Endothelial cell of umbilical vein (primary cell): Measurements from ENCODE around the gene FOXK1. TPM values are rescaled to one million over a fixed set of nuclear protein-coding genes. Genes with fewer than 3 reads are reported as not detected.

ENCODE experiments used
- BruUV-seq: library from RNA; stranded (reverse); fragments of 400-500 nt; replicated peaks from 2 replicates; lab custom pipeline; 2021; lab: Mats Ljungman, UMichigan
- CTCF ChIA-PET: fragments of 300-600, 350-600 bp; sonication (Branson Sonifier 250); formaldehyde crosslinking; loops from one replicate; lab custom pipeline; 2021; ENCODE audit warnings: antibody characterized with exemption, inconsistent platforms; lab: Charles Lee
- POLR2A ChIA-PET: fragments of 300-600, 350-600 bp; sonication (Branson Sonifier 250); formaldehyde crosslinking; loops from one replicate; lab custom pipeline; 2021; ENCODE audit warnings: antibody characterized with exemption, inconsistent platforms; lab: Charles Lee
- DNase-seq: peaks from one replicate; pipeline ENCODE4 v3.0.0-alpha.2; 2011; ENCODE audit warnings: low read depth, low spot score
- FAIRE-seq: peaks from 2 replicates; lab custom pipeline; 2011; peaks lifted over from hg19 to GRCh38; lab: Jason Lieb, UNC
- H2AFZ ChIP-seq: 2 replicates; pipeline ENCODE4 v1.6.0; 2012; ENCODE audit warnings: low read depth, low read length, control low read depth, inconsistent platforms
- H3K27ac ChIP-seq: 2 replicates; pipeline ENCODE4 v1.5.1; 2011; ENCODE audit warnings: low read depth, mild to moderate bottlenecking, control low read depth, low read length, moderate library complexity; ENCODE audit not compliant: insufficient read depth
- H3K27me3 ChIP-seq, 2 experiments: 2 replicates each; pipeline versions ENCODE4 v1.6.0 to v1.6.1; 2011; ENCODE audit warnings: low read length in 2 of 2, mixed read lengths in 1 of 2; ENCODE audit not compliant: control insufficient read depth in 2 of 2, insufficient read depth in 2 of 2
- H3K36me3 ChIP-seq, 2 experiments: 2 replicates in 1 of 2; 3 replicates in 1 of 2; pipeline ENCODE4 v1.5.1; 2011; ENCODE audit warnings: low read length in 2 of 2, mild to moderate bottlenecking in 1 of 2, moderate library complexity in 1 of 2; ENCODE audit not compliant: control insufficient read depth in 2 of 2, insufficient read depth in 2 of 2; ENCODE audit errors: extremely low read depth in 1 of 2
- H3K4me1 ChIP-seq: 3 replicates; pipeline ENCODE4 v1.5.1; 2011; ENCODE audit warnings: mild to moderate bottlenecking, low read length; ENCODE audit not compliant: control insufficient read depth, insufficient read depth; ENCODE audit errors: extremely low read depth
- H3K4me2 ChIP-seq: 2 replicates; pipeline ENCODE4 v1.6.1; 2011; ENCODE audit warnings: low read length, control low read depth, mixed read lengths; ENCODE audit not compliant: insufficient read depth
- H3K4me3 ChIP-seq, 3 experiments: fragments of 200-600 bp in 1 of 3; sonication (generic), shearing (Covaris generic) in 1 of 3; replicated peaks in 1 of 3; 2 replicates each; pipeline ENCODE4 v1.5.1; 2011 to 2016; ENCODE audit warnings: control low read depth in 3 of 3, low read length in 3 of 3, mild to moderate bottlenecking in 2 of 3, inconsistent platforms in 1 of 3, low read depth in 1 of 3, moderate library complexity in 1 of 3; ENCODE audit not compliant: insufficient read depth in 1 of 3
- H3K79me2 ChIP-seq: 2 replicates; pipeline ENCODE4 v1.6.0; 2012; ENCODE audit warnings: low read length, inconsistent platforms; ENCODE audit not compliant: control insufficient read depth, insufficient read depth
- H3K9ac ChIP-seq: replicated peaks from 2 replicates; pipeline ENCODE3; 2011; ENCODE audit warnings: low read length, control low read depth; ENCODE audit not compliant: insufficient read depth; ENCODE audit errors: extremely low read depth
- H3K9me1 ChIP-seq: replicated peaks from 3 replicates; pipeline ENCODE4 v1.6.0; 2011; ENCODE audit warnings: mild to moderate bottlenecking, low read length; ENCODE audit not compliant: control insufficient read depth, insufficient read depth; ENCODE audit errors: extremely low read depth
- H3K9me3 ChIP-seq: replicated peaks from 2 replicates; pipeline ENCODE4 v1.5.1; 2012; ENCODE audit warnings: low read length, inconsistent platforms; ENCODE audit not compliant: control insufficient read depth, insufficient read depth
- H4K20me1 ChIP-seq: replicated peaks from 2 replicates; pipeline ENCODE3; 2011; ENCODE audit warnings: mild to moderate bottlenecking, low read length; ENCODE audit not compliant: control insufficient read depth, insufficient read depth; ENCODE audit errors: extremely low read depth
- CTCF ChIP-seq, 2 donors: IDR thresholded peaks; 1 replicate in 1 of 2; 2 replicates in 1 of 2; pipeline ENCODE4 v1.5.1; 2011; ENCODE audit warnings: low read length in 2 of 2, mild to moderate bottlenecking in 2 of 2, moderate library complexity in 2 of 2, control low read depth in 1 of 2, inconsistent platforms in 1 of 2, low read depth in 1 of 2; ENCODE audit not compliant: insufficient read depth in 1 of 2; ENCODE audit errors: extremely low read depth in 1 of 2
- EZH2 ChIP-seq: IDR thresholded peaks from 2 replicates; pipeline ENCODE4 v1.6.1; 2012; ENCODE audit warnings: borderline replicate concordance, low read depth, mild to moderate bottlenecking, moderate library complexity, low read length, inconsistent platforms; ENCODE audit not compliant: severe bottlenecking
- FOS ChIP-seq: IDR thresholded peaks from 2 replicates; pipeline ENCODE4 v1.6.1; 2011; ENCODE audit warnings: mild to moderate bottlenecking, low read length, moderate library complexity, borderline replicate concordance; ENCODE audit not compliant: insufficient read depth
- GATA2 ChIP-seq: IDR thresholded peaks from 2 replicates; pipeline ENCODE4 v1.7.0; 2011; ENCODE audit warnings: low read depth, mild to moderate bottlenecking, moderate library complexity, mixed read lengths, low read length; ENCODE audit not compliant: insufficient read length, insufficient read depth
- JUN ChIP-seq: IDR thresholded peaks from 2 replicates; pipeline ENCODE4 v1.6.1; 2011; ENCODE audit warnings: borderline replicate concordance, low read depth; ENCODE audit not compliant: insufficient read length, insufficient read depth
- MAX ChIP-seq: IDR thresholded peaks from 2 replicates; pipeline ENCODE4 v1.6.1; 2011; ENCODE audit not compliant: insufficient read depth, insufficient read length
- MYC ChIP-seq: IDR thresholded peaks from one replicate; pipeline ENCODE4 v1.6.1; 2011; ENCODE audit warnings: mild to moderate bottlenecking, low read depth, low read length
- POLR2A ChIP-seq: IDR thresholded peaks from 2 replicates; pipeline ENCODE4 v1.6.1; 2012; ENCODE audit warnings: low read depth, mild to moderate bottlenecking, control low read depth, low read length
- POLR2AphosphoS5 ChIP-seq: IDR thresholded peaks from 2 replicates; pipeline ENCODE4 v1.6.1; 2012; ENCODE audit warnings: low read depth, mild to moderate bottlenecking, control low read depth, low read length, moderate library complexity; ENCODE audit not compliant: insufficient read depth
- dilution Hi-C: fragments of 300-500 bp; cut with MboI; formaldehyde crosslinking; loops from one replicate; pipeline ENCODE4 v1.15.0; 2019; ENCODE audit warnings: low sequenced_read_pairs; ENCODE audit not compliant: extremely low pct_ligation_motif_present
- intact Hi-C: fragments of 100-400 bp; cut with micrococcal nuclease; formaldehyde crosslinking; loops from one replicate; pipeline ENCODE4 v1.10.0; 2022
- polyA plus RNA-seq, 4 experiments: library from polyadenylated mRNA; depleted of rRNA in 3 of 4; stranded (reverse) in 3 of 4; unstranded in 1 of 4; fragments of >200 nt; gene quantifications; 2 replicates each; pipeline versions ENCODE4 v1.2.1 to v1.2.3, GENCODE V29; 2011 to 2012; ENCODE audit warnings: missing spikeins in 1 of 4
- total RNA-seq: library from RNA; stranded (reverse); gene quantifications from 2 replicates; pipeline ENCODE4 v1.2.3, GENCODE V29; 2021

FOXK1 gene
- total and polyA plus RNA-seq, 2 donors (not counting 3 experiments of a cell fraction or from before 2014, with no cell fraction given) = 8.0 to 52.1 TPM

- Histone ChIP-seq H3K4me1 (peaks cover 7% of the 10 kb centered on the region), H3K4me2 (no peak overlapping the region), H4K20me1 (no peaks in the 10 kb centered on the region), H3K27ac (no peak overlapping the region), H3K79me2 (peaks cover 64% of the 10 kb centered on the region), H3K36me3 (peaks cover 0 to 6% of the 10 kb centered on the region in 2 experiments), H2AFZ (no peak overlapping the region), H3K9me3 (no peaks in the 10 kb centered on the region), H3K9ac (no peak overlapping the region), H3K4me3 (no peak overlapping the region), H3K9me1 (no peaks in the 10 kb centered on the region), H3K27me3 (no peaks in the 10 kb centered on the region)
- no peak for DNase-seq
- CTCF ChIA-PET = no interaction called here
- dilution Hi-C loops = no loop called here
- POLR2A ChIA-PET = interaction anchor here (0.6 kb wide), 1 partner anchor 25 kb away, joined by 6 read pairs; no protein-coding TSS in a partner anchor
- FAIRE-seq = no peak
- BruUV-seq = no TSS peak
- TF ChIP-seq EZH2 (no peak), JUN (no peak), POLR2A (no peak), CTCF (IDR thresholded peaks at IDR 0.05; ENCODE audit: extremely low read depth in 1 of 2, insufficient read depth in 1 of 2, low read depth in 1 of 2, low read length in 2 of 2) (no peak), FOS (no peak), MYC (no peak), GATA2 (no peak), MAX (no peak), POLR2AphosphoS5 (no peak)
- intact Hi-C loops = no loop called here
Measured at GRCh38 chr7:4730971-4731370, 48.9 kb downstream of the FOXK1 start.
